Choroid plexus epithelial cell (primary cell): Measurements from ENCODE around the gene MICB.
A peak's percentile ranks its signal among the peaks of the same experiment; 100 is the strongest.

Source experiments
- DNase-seq: peaks from one replicate; pipeline ENCODE4 v3.0.0-alpha.2; 2010; ENCODE audit warnings: low read depth
- H3K4me3 ChIP-seq: 2 replicates; pipeline ENCODE4 v1.5.1; 2011; ENCODE audit warnings: low read depth, mild to moderate bottlenecking, control low read depth, low read length, moderate library complexity
- TF ChIP-seq, protein P1 (sequence below): conservative IDR thresholded peaks from 2 replicates; pipeline ENCODE4 v1.5.1; 2011; ENCODE audit warnings: low read depth, mild to moderate bottlenecking, control low read depth, inconsistent platforms, low read length, moderate library complexity

The MICB gene

GRCh38 chr6:31534011-31534410 is 36.1 kb downstream of the MICB start:
- no peak overlapping the region for H3K4me3 ChIP-seq
- no peak for DNase-seq
- TF ChIP-seq, protein P1, sequence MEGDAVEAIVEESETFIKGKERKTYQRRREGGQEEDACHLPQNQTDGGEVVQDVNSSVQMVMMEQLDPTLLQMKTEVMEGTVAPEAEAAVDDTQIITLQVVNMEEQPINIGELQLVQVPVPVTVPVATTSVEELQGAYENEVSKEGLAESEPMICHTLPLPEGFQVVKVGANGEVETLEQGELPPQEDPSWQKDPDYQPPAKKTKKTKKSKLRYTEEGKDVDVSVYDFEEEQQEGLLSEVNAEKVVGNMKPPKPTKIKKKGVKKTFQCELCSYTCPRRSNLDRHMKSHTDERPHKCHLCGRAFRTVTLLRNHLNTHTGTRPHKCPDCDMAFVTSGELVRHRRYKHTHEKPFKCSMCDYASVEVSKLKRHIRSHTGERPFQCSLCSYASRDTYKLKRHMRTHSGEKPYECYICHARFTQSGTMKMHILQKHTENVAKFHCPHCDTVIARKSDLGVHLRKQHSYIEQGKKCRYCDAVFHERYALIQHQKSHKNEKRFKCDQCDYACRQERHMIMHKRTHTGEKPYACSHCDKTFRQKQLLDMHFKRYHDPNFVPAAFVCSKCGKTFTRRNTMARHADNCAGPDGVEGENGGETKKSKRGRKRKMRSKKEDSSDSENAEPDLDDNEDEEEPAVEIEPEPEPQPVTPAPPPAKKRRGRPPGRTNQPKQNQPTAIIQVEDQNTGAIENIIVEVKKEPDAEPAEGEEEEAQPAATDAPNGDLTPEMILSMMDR = no peak

DNA sequence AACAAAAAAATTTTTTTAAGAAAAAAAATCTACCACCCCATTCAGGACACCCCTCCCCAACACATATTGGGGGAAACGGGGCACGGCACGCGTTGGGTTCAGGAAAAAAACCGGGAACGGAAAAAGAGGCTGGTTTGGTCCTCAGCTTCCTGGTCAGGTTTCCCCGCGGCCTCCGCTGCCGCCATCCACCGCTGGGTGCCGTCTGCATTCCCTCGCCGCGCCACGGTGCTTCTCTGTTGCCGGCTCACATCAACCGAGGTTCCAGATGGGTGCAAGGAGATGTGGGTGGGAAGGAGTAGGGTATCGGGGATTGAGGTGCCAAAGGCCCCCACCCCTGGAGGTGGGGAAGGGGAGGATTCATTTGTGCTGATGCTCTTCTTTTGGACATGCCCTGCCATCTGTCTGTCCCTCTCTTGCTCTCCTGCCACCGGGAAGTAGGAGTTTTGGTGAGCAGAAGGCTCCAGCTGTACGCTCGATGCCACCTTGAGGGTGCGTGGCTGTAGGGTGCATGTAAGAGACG is 36.6 kb downstream of the MICB start:
- DNase-seq = no peak
- no peak overlapping the region for H3K4me3 ChIP-seq
- TF ChIP-seq, protein P1 = no peak

DNA sequence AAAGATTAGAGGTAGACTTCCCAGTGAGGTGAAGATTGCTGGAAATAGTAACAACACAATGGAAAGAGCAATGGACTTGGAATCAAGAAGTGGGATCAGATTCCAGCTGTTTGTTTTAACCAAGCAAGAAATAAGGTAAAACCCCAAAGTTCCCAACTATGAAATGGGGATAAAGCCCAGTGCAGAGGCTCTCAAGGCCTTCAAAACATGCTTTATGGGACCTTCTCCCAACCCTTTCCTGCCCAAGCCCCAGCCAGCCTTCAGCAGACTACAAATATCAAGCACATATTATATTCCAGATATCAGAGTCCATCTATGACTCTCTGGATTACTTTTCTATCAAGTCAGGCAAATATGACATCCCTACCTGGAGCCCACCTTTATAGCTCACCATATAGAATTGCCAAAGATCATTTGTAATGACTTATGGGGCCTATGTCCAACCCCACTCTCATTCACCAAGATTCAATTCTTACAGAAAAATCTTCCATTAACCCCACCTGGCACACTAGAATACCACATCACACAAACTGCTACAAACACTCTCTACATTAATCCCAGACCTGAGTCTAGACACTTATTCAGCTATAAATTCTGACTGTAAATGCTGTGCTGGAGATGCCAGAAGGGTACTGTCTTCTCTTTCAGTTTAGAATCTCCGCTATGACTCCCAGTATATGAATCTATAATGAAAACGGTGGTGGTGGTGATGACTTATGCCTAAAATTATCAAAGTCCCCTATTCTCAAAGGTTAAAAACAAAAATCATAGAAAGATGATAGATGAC is 37.8 kb downstream of the MICB start:
- H3K4me3 ChIP-seq = no peak overlapping the region
- TF ChIP-seq, protein P1 = no peak
- no peak for DNase-seq

DNA sequence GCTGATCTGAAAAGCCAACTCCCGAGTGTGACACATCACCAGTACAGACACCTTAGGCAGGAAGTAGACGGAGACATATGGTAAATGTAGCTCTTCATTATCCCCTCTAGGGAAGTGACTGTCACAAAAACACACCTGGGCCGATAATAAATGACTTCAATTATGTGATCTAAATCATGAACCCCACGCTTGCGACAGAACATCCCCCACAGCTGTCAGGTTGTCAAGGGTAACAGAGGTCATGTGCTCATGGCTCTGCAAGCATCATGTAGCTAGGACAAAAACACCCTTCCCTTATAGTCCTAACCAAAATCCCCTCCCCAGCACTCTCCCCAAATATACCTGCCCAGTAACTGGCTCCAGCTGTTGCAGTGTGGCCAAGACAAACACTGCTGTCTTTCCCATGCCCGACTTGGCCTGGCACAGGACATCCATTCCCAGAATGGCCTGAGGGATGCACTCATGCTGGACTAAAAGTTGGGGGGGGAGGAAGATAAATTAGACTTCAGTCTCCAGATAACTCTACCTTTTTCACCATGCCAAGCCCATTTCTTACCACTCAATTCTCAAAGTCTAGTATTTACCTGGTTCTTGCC is 41.0 kb downstream of the MICB start:
- TF ChIP-seq, protein P1 = no peak
- DNase-seq = no peak
- peak overlapping the region; percentile 14 for H3K4me3 ChIP-seq

DNA sequence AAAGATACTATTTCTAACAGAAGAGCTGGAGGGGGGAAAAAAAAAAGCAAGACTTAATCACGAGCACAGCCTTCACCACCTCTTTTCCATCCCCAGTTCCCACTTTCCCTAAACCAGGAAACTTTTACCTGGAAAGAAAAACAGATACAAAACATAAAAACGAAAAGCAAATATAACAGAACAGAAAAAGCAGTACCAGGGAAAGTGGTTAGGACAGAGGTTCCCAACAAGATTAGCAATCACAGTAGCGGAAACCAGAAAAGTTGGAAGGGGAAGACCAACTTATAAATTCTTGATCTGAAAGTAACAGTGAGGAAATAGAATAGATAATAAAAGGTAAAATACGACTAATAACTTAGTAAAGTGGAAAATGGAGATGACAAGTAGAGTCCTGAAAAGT is 42.7 kb downstream of the MICB start:
- peak overlapping the region; percentile 94 for H3K4me3 ChIP-seq
- TF ChIP-seq, protein P1 = no peak
- DNase-seq = no peak

- peak overlapping the region; percentile 94 for H3K4me3 ChIP-seq
- peak; percentile 76 for DNase-seq
- TF ChIP-seq, protein P1 = no peak
These were observed 43.2 kb downstream of the MICB start for GRCh38 chr6:31541059-31541657.
